Large intestine (tissue), 3 donors: ENCODE measurements around the gene ASXL1. TPM values are rescaled to one million over a fixed set of nuclear protein-coding genes. Genes with fewer than 3 reads are reported as not detected.
"Not testable (repeated sequence)": the region's sequence is repeated elsewhere in the genome, so short reads cannot be mapped to it uniquely, and the experiment has no call there.

Experiments used
- DNase-seq, 2 donors: peaks; one replicate each; pipeline versions ENCODE4 v3.0.0 to v3.0.0-alpha.2; 2013
- H3K27ac ChIP-seq: one replicate; pipeline ENCODE4 v1.5.1; 2013; ENCODE audit warnings: low read length
- H3K27me3 ChIP-seq: 2 replicates; pipeline ENCODE4 v1.6.1; 2013; ENCODE audit warnings: low read length; ENCODE audit not compliant: control insufficient read depth, insufficient read depth
- H3K36me3 ChIP-seq: 2 replicates; pipeline ENCODE4 v1.6.1; 2013; ENCODE audit warnings: low read length; ENCODE audit not compliant: control insufficient read depth, insufficient read depth
- H3K4me1 ChIP-seq: one replicate; pipeline ENCODE4 v1.6.1; 2013; ENCODE audit warnings: low read length; ENCODE audit not compliant: control insufficient read depth, insufficient read depth
- H3K4me3 ChIP-seq: one replicate; pipeline ENCODE4 v1.5.1; 2013; ENCODE audit warnings: low read length
- H3K9me3 ChIP-seq: one replicate; pipeline ENCODE4 v1.6.1; 2013; ENCODE audit warnings: mild to moderate bottlenecking, low read depth, low read length, moderate library complexity; ENCODE audit not compliant: control insufficient read depth
- WGBS: methylation state at CpG from one replicate; pipeline ENCODE4 v1.1.5; 2013; ENCODE audit warnings: low lambda C conversion rate; ENCODE audit not compliant: insufficient coverage; 5-methylcytosine and 5-hydroxymethylcytosine counted together
- polyA plus RNA-seq: library from polyadenylated mRNA; unstranded; fragments of 120-200 nt; gene quantifications from one replicate; pipeline ENCODE4 v1.2.1, GENCODE V29; 2013

Gene ASXL1
- polyA plus RNA-seq, 1 donor, result 69.3 TPM

GRCh38 chr20:32322260-32322659 lies 35.9 kb upstream of the ASXL1 start:
- not testable (repeated sequence) for H3K4me3 ChIP-seq, DNase-seq, H3K9me3 ChIP-seq, H3K27me3 ChIP-seq, H3K27ac ChIP-seq
- no CpG with 5 or more reads among the region's 12 CpGs for WGBS
- H3K36me3 ChIP-seq, result peaks cover 15% of the 10 kb centered on the region
- H3K4me1 ChIP-seq, result peaks cover 19% of the 10 kb centered on the region

- WGBS, result no CpG with 5 or more reads among the region's 5 CpGs
- H3K27ac ChIP-seq, H3K4me3 ChIP-seq, H3K27me3 ChIP-seq, H3K9me3 ChIP-seq, DNase-seq: not testable (repeated sequence)
- Histone ChIP-seq H3K4me1 (peaks cover 23% of the 10 kb centered on the region), H3K36me3 (peaks cover 16% of the 10 kb centered on the region)
These were observed 34.4 kb upstream of the ASXL1 start for GRCh38 chr20:32323761-32324160.

- no peaks in the 10 kb centered on the region for H3K9me3 ChIP-seq
- H3K36me3 ChIP-seq, result peaks cover 27% of the 10 kb centered on the region
- peaks cover 23% of the 10 kb centered on the region for H3K4me1 ChIP-seq
- peak overlapping the region; percentile 81 for H3K27ac ChIP-seq
- H3K27me3 ChIP-seq, result no peaks in the 10 kb centered on the region
- peak; percentile 30 to 69 for DNase-seq
- WGBS, result no CpG with 5 or more reads among the region's 6 CpGs
- no peak overlapping the region for H3K4me3 ChIP-seq
These were observed 32.2 kb upstream of the ASXL1 start for GRCh38 chr20:32325706-32326503.

- no CpG with 5 or more reads among the region's 1 CpG for WGBS
- Histone ChIP-seq H3K4me1 (peaks cover 23% of the 10 kb centered on the region), H3K9me3 (no peaks in the 10 kb centered on the region), H3K36me3 (peaks cover 33% of the 10 kb centered on the region), H3K27ac (peak overlapping the region; percentile 81), H3K27me3 (no peaks in the 10 kb centered on the region), H3K4me3 (no peak overlapping the region)
- peak; percentile 33 to 60 for DNase-seq
These were observed 31.7 kb upstream of the ASXL1 start for GRCh38 chr20:32326504-32326845.

GRCh38 chr20:32327087-32327681 lies 30.9 kb upstream of the ASXL1 start:
- no CpG with 5 or more reads among the region's 9 CpGs for WGBS
- no peaks in the 10 kb centered on the region for H3K27me3 ChIP-seq
- peak overlapping the region; percentile 81 for H3K27ac ChIP-seq
- H3K9me3 ChIP-seq, result no peaks in the 10 kb centered on the region
- peak in 1 of 2 donors; percentile 32 for DNase-seq
- H3K4me3 ChIP-seq, result no peak overlapping the region
- H3K36me3 ChIP-seq, result peaks cover 40% of the 10 kb centered on the region
- H3K4me1 ChIP-seq, result peaks cover 23% of the 10 kb centered on the region

GRCh38 chr20:32329817-32330554 lies 28.1 kb upstream of the ASXL1 start:
- WGBS, result 81% methylated on average over 3 of the region's 7 CpGs
- Histone ChIP-seq H3K4me1 (peaks cover 21% of the 10 kb centered on the region), H3K27me3 (no peaks in the 10 kb centered on the region), H3K27ac (no peak overlapping the region), H3K4me3 (no peak overlapping the region), H3K36me3 (peaks cover 61% of the 10 kb centered on the region), H3K9me3 (no peaks in the 10 kb centered on the region)
- no peak for DNase-seq

GRCh38 chr20:32330555-32330897 lies 27.6 kb upstream of the ASXL1 start:
- Histone ChIP-seq H3K4me1 (peaks cover 16% of the 10 kb centered on the region), H3K36me3 (peaks cover 66% of the 10 kb centered on the region), H3K27me3 (no peaks in the 10 kb centered on the region), H3K4me3 (no peak overlapping the region), H3K9me3 (no peaks in the 10 kb centered on the region), H3K27ac (no peak overlapping the region)
- no CpG with 5 or more reads among the region's 1 CpG for WGBS
- DNase-seq, result no peak

- no peak overlapping the region for H3K4me3 ChIP-seq
- no CpG with 5 or more reads among the region's 3 CpGs for WGBS
- no peak for DNase-seq
- H3K9me3 ChIP-seq, result no peaks in the 10 kb centered on the region
- H3K27ac ChIP-seq, result no peak overlapping the region
- H3K4me1 ChIP-seq, result peaks cover under 1% of the 10 kb centered on the region
- H3K36me3 ChIP-seq, result peaks cover 59% of the 10 kb centered on the region
- no peaks in the 10 kb centered on the region for H3K27me3 ChIP-seq
These were observed 25.5 kb upstream of the ASXL1 start for GRCh38 chr20:32332614-32333013.

- peaks cover 57% of the 10 kb centered on the region for H3K36me3 ChIP-seq
- WGBS, result 100% methylated on average over 1 of the region's 12 CpGs
- no peak for DNase-seq
- no peaks in the 10 kb centered on the region for H3K4me1 ChIP-seq
- no peak overlapping the region for H3K27ac ChIP-seq
- H3K27me3 ChIP-seq, result no peaks in the 10 kb centered on the region
- H3K9me3 ChIP-seq, result no peaks in the 10 kb centered on the region
- H3K4me3 ChIP-seq, result no peak overlapping the region
These were observed 24.7 kb upstream of the ASXL1 start for GRCh38 chr20:32333181-32333987.
